ENCODE data around the gene LSM14A.
"Not testable (repeated sequence)": the region's sequence is repeated elsewhere in the genome, so short reads cannot be mapped to it uniquely, and the experiment has no call there.

The LSM14A gene

DNA sequence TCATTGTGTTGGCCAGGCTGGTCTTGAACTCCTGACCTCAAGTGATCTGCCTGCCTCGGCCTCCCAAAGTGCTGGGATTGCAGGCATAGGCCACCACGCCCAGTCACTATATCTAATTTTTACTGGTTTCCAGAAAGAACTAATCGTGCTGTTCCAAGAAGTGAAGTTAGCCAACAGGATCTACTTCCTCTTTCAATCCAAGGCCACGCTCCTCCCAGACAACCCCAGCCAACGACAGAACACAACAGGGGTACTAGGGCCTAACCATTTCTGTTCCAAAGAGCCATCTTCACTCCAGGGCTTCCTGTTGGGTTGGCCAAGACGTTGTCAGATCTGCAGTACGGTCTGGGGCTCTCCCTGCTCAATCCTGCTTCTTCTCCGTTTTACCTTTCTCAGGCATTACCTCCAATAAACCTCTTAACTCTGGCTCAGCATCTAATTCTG, 7.0 kb upstream of the LSM14A start:
- TF ChIP-seq, protein P1, sequence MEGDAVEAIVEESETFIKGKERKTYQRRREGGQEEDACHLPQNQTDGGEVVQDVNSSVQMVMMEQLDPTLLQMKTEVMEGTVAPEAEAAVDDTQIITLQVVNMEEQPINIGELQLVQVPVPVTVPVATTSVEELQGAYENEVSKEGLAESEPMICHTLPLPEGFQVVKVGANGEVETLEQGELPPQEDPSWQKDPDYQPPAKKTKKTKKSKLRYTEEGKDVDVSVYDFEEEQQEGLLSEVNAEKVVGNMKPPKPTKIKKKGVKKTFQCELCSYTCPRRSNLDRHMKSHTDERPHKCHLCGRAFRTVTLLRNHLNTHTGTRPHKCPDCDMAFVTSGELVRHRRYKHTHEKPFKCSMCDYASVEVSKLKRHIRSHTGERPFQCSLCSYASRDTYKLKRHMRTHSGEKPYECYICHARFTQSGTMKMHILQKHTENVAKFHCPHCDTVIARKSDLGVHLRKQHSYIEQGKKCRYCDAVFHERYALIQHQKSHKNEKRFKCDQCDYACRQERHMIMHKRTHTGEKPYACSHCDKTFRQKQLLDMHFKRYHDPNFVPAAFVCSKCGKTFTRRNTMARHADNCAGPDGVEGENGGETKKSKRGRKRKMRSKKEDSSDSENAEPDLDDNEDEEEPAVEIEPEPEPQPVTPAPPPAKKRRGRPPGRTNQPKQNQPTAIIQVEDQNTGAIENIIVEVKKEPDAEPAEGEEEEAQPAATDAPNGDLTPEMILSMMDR (conservative IDR thresholded peaks at IDR 0.05), result no peak

DNA sequence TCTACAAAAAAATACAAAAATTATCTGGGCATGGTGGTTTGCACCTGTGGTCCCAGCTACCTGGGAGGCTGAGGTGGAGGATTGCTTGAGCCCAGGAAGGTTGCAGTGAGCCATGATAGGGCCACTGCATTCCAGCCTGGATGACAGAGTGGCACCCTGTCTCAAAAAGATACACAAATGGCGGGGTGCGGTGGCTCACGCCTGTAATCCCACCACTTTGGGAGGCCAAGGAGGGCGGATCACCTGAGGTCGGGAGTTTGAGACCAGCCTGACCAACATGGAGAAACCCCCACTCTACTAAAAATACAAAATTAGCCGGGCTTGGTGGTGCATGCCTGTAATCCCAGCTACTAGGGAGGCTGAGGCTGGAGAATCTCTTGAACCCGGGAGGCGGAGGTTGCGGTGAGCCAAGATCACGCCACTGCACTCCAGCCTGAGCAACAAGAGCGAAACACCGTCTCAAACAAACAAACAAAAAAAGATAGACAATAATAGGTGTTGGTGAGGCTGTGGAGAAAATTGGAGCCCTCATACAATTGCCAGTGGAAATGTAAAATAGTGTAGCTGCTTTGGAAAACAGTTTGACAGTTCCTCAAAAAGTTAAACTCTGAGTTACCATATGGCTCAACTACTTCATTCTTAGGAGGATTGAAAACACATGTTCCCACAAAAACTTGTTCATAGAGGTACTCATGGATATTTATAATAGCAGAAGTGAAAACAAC, 2.7 kb upstream of the LSM14A start:
- not testable (repeated sequence) for H3K27ac ChIP-seq

More for the DNA sequence above, 7.0 kb upstream of the LSM14A start:
- H3K27ac ChIP-seq, result no peak overlapping the region

DNA sequence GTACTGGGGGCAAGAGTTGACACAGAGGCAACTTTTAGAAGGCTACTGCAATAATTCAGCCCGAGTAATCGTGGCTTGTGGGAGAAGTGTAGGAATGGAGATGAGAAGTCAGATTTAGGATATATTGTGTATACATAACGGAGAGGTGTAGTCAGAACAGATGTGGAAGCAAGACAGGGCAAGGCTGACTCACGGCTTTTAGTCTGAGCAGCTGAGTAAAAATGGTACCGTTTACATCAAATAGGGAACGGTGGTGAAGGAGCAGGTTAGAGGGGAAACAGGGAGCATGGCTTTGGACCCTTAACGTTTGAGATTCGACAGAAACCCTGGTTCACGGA, 796 bp upstream of the LSM14A start:
- H3K27ac ChIP-seq, result peak overlapping the region; percentile 100
- TF ChIP-seq, protein P1 (conservative IDR thresholded peaks at IDR 0.05), result no peak

DNA sequence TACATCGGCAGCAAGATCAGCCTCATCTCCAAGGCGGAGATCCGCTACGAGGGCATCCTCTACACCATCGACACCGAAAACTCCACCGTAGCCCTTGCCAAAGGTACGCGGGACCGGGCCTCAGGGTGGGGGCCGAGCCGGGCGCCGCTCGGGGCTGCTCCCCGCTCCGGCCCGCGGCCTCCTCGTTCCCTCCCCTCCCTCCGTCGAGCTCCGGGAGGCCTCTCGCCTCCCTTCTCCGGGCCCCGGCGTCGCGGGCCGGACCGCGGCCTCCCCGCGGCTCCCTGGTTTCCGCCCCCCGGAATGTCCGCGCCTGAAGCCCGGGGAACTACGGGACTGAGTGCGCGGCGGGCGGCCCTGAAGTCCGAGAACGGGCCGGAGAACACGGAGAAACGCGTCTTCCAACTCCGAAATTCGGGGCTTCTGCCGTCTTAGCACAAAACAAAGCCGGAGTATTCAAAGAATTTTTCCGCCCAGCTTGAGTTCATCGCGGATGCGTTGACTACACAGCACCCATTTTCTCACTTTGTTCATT, 423 bp downstream of the LSM14A start:
- peak overlapping the region; percentile 100 for H3K27ac ChIP-seq
- TF ChIP-seq, protein P1 (conservative IDR thresholded peaks at IDR 0.05), result no peak

DNA sequence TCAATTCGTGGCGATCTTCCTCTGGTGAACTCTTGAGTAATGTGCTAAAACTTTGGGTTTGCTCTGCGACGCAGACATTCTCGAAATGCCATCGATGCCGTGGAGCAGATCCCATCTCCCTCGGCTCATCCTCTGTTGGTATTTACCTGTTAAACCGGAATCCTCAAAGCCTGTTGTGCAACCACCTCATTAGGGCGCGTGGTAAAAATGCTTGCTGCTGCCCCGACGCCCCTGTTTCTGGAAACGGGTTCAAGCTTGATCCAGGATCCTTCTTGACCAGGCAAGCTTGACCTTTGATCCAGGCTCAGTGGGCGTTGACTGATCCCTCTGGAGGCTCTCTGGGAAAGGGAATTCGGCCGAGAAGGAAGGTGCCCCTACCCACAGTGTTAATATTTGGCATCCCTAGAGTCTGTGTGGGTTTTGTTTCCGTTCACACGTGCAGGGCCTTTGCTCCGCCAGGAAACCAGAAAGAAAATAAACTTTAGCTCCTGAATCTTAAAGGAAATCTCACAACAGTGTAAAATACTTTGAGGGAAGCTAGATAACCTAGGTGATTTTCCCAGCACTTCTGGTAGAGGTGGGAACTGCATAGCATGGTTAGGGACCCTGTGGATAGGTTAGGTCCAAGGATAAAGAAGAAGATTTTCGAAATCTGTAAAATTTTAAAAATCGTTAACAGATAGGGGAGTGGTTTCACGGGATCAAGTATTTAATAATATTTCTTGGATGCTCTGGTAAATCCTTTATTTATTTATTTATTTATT, 1.1 kb downstream of the LSM14A start:
- TF ChIP-seq, protein P1 (conservative IDR thresholded peaks at IDR 0.05), result peak; percentile 40; the same call in 1 of the 2 replicates
- peak overlapping the region; percentile 100 for H3K27ac ChIP-seq

DNA sequence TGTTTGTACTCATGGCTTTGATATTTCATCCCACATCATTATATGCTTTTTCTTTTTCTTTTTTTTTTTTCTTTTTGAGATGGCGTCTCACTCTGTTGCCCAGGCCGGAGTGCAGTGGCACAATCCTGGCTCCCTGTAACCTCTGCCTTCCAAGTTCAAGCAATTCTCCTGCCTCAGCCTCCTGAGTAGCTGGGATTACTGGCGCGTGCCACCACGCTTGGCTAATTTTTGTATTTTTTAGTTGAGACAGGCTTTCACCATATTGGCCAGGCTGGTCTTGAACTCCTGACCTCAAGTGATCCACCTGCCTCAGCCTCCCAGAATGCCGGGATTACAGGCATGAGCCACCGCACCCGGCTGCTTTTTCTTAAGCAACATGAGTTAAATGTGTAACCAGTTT, 2.9 kb downstream of the LSM14A start:
- peak overlapping the region; percentile 100 for H3K27ac ChIP-seq

DNA sequence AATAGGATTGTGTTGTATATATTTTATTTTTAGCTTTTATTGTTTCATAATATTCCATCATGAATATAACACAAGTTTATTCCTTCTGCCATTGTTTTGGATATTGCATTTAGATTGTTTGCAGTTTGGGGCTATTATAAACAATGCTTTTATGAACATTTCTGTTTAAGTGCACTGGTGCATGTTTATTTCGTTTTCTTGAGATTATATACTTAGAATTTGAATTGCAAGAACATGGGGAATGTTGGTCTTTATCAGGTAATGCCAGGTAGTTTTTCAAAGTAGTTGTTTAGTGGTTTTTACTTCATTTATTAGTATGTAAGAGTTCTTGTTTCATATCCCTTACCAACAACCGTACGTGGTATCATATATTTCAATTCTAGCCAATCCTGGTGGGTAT, 4.3 kb downstream of the LSM14A start:
- TF ChIP-seq, protein P1 (conservative IDR thresholded peaks at IDR 0.05), result no peak
- H3K27ac ChIP-seq, result no peak overlapping the region

DNA sequence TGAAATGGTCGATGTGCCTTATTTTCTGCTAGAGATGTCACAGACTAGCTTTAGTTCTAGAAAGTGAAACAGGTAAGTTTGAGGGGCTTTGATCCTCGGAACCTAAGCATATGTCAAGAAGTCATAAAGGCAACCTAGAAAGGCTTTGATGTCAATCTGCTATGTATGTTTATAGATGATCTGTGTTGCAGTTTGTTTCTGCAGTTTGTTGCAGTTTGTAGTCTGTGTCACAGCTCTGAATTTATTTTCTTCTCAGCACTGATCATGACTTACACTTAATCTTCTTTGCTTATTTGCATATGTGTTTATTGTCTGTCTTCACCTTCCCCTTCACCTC, 5.9 kb downstream of the LSM14A start:
- TF ChIP-seq, protein P1 (conservative IDR thresholded peaks at IDR 0.05), result no peak
- H3K27ac ChIP-seq, result peak overlapping the region; percentile 2; the same call in 1 of the 2 replicates

Measured in VCaP (cell line).